WI38 (cell line): ENCODE measurements around the gene CCIN.

Experiments used
- H3K4me3 ChIP-seq: 2 replicates; pipeline ENCODE4 v1.5.1; 2011; ENCODE audit warnings: low read depth, mild to moderate bottlenecking, control low read depth, low read length
- TF ChIP-seq, protein P1 (sequence below): IDR thresholded peaks from 2 replicates; pipeline ENCODE4 v1.5.1; 2012; ENCODE audit warnings: low read depth, mild to moderate bottlenecking, control low read depth, low read length

The CCIN gene

DNA sequence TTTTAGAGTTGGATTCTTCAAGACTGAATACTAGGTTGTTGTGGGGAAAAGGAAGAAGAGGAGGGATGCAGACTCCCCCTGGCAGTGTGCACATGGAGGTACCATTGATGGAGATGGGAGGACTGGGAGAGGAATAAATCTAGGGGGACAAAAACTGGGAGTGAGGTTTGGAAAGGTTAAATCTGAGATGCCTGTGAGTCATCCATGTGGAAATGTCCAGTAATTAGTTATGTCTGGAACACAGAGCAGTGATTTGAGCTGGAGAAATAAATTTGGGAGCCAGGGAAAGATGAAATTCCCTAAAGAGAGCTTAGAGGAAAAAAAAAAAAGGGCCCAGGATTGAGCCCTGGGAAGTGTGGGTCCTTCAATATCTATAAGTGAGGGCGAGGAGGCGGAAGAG is 8.0 kb upstream of the CCIN start:
- H3K4me3 ChIP-seq: no peak overlapping the region
- TF ChIP-seq, protein P1, sequence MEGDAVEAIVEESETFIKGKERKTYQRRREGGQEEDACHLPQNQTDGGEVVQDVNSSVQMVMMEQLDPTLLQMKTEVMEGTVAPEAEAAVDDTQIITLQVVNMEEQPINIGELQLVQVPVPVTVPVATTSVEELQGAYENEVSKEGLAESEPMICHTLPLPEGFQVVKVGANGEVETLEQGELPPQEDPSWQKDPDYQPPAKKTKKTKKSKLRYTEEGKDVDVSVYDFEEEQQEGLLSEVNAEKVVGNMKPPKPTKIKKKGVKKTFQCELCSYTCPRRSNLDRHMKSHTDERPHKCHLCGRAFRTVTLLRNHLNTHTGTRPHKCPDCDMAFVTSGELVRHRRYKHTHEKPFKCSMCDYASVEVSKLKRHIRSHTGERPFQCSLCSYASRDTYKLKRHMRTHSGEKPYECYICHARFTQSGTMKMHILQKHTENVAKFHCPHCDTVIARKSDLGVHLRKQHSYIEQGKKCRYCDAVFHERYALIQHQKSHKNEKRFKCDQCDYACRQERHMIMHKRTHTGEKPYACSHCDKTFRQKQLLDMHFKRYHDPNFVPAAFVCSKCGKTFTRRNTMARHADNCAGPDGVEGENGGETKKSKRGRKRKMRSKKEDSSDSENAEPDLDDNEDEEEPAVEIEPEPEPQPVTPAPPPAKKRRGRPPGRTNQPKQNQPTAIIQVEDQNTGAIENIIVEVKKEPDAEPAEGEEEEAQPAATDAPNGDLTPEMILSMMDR: no peak

DNA sequence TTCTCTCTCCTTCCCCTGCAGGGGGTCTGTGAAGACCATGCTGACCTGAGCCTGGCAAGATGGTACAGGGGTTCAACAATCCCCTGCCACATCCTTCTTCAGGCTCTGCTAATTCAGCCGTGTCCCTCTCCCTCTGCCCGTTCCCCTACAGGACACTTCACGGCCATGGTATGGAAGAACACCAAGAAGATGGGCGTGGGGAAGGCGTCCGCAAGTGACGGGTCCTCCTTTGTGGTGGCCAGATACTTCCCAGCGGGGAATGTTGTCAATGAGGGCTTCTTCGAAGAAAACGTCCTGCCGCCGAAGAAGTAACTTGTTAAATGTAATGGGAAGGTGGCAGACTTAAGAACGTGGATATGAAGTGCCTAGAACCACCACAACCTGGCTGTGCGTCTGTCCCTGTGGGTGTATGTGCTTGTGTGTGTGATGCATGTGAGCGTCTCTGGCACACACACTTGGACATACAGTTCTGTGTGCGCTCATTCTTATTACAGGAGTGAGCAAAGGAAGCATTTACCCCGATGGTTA is 6.9 kb upstream of the CCIN start:
- no peak overlapping the region for H3K4me3 ChIP-seq
- TF ChIP-seq, protein P1: no peak

DNA sequence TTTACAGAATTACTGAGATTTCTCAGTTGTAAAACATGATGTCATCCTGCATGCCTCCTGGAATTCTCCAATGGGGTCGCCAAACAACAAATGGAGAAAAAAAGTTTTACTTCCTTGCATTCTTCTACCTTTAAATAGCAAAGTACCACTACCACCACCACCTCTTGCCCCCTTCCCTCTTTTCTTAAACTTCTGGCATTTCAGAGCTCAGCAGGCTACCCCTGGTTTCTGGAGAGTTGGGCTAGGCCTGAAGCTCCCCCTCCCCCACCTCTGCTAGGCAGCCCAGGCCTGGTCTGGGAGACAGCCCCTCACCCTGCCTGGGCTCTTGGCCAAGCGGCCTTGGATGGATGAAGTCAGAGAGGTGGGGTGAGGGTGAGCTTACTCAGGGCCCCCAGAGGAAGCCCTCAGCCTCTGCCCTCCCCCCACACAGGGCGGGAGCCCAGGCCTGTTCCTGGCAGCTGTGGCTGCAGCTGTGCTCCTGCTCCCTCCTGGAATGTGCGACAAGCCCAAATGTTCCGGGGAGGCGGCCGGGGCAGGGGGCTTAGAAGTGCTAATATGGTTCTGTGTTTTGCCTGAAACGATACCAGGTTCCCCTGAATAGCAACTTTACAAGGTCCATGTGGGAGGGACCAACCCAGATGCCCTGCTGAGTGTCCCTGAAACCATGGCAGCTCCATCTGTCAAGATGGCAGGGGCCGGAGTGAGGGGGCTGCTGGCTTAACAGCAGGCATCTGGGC is 6.0 kb upstream of the CCIN start:
- TF ChIP-seq, protein P1: no peak
- no peak overlapping the region for H3K4me3 ChIP-seq

DNA sequence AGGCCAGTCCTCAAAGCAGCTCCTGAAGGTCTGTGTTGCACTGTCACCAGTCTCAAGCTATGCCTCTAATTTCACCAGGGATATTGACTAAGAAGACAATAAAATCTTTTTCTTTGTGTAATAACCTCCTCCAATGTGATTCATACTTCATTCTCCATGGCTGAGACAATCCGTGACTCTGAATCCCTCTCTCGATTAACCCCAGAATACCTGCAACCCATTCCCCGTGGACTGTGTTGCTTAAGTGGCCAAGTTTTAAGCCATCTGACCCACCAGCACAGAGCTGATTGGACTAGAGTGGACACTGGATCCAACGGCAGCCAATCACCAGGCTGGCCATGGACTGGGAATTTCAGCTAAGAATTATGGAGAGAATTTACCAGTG is 5.4 kb upstream of the CCIN start:
- no peak overlapping the region for H3K4me3 ChIP-seq
- TF ChIP-seq, protein P1: no peak

DNA sequence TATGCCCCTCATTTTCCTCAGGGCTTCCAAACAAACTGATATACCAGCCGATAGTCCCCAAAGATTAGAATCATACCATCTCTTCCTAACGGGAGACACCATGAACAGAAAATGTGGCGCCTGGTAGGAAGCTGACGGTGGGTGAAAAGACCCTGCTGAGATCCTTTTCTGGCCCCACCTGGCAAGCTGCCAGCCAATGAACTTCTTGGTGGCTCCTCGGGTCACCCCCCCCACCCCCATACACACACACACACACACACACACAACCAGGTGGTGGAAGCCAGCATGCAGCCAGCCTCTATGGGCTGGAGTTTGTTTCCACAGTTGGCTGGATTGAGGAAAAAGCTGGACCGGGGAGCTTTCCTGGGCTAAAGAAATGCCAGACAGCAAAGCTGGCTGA is 4.8 kb upstream of the CCIN start:
- H3K4me3 ChIP-seq: no peak overlapping the region
- TF ChIP-seq, protein P1: no peak

DNA sequence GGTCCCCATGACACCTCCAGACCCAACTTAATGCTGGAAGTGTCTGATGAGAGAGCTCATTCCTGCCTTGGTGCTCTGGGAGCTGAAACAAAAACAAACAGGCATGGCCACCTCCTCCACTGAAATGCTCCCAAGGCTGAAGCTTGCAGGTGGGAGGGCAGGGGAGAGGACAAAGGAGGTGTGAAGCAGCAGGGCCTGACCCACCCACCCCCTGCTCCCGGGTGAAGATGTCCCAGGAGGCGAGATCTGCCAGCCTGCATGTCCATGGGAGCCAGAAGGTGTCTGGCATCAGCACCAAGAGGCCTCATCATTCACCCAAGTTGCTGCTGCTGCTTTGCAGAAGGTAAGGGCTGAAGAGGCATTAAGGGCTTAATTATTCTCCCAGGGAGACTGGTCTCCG is 4.2 kb upstream of the CCIN start:
- TF ChIP-seq, protein P1: no peak
- no peak overlapping the region for H3K4me3 ChIP-seq

DNA sequence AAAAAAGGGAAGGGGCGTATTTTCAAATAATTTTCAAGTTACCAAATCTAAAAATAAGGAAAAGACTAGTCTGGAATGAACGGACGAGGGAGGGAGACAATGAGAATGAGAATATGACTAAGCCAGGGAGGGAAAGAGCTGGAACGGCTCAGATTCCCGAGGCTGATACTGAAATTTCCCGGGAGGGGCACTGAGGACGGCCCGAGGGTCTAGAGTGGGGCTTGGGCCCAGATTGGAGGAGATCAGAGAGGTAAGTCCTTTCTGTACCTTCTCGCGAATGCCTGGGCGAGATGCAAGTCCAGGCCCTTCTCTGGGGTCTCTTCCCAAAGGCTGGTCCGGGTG is 3.4 kb upstream of the CCIN start:
- no peak overlapping the region for H3K4me3 ChIP-seq
- TF ChIP-seq, protein P1: no peak
